GM12878 (cell line): Measurements from ENCODE around the gene MSS51. TPM values are rescaled to one million over a fixed set of nuclear protein-coding genes. Genes with fewer than 3 reads are reported as not detected.

Experiments
- ASH2L ChIP-seq: fragments of 300-600, 200-600 bp; sonication (generic); IDR thresholded peaks from 2 replicates; pipeline ENCODE4 v1.6.1; 2017; ENCODE audit warnings: low read depth, mild to moderate bottlenecking, borderline replicate concordance
- CREB1 ChIP-seq: IDR thresholded peaks from 2 replicates; pipeline ENCODE4 v1.6.1; 2012; ENCODE audit warnings: low read depth, mild to moderate bottlenecking, inconsistent platforms
- FOXM1 ChIP-seq: IDR thresholded peaks from 2 replicates; pipeline ENCODE4 v1.6.1; 2012; ENCODE audit warnings: low read depth, mild to moderate bottlenecking, inconsistent platforms, low read length, moderate library complexity
- JUNB ChIP-seq: IDR thresholded peaks from 2 replicates; pipeline ENCODE4 v1.6.1; 2016; ENCODE audit warnings: antibody characterized with exemption, mild to moderate bottlenecking
- LARP7 ChIP-seq: fragments of 450-650 bp; IDR thresholded peaks from 2 replicates; pipeline ENCODE4 v1.6.1; 2017; ENCODE audit warnings: mild to moderate bottlenecking
- NBN ChIP-seq: fragments of 450-650 bp; IDR thresholded peaks from 2 replicates; pipeline ENCODE4 v1.6.1; 2016
- POLR2A ChIP-seq: IDR thresholded peaks from 2 replicates; pipeline ENCODE4 v1.6.1; 2011; ENCODE audit warnings: low read depth, mild to moderate bottlenecking, low read length
- RUNX3 ChIP-seq: IDR thresholded peaks from 2 replicates; pipeline ENCODE4 v1.6.1; 2012; ENCODE audit warnings: low read length, inconsistent platforms
- SP1 ChIP-seq: IDR thresholded peaks from one replicate; pipeline ENCODE4 v1.6.1; 2011; ENCODE audit warnings: low read depth, low read length
- SRF ChIP-seq, 2 experiments: IDR thresholded peaks; 2 replicates each; pipeline ENCODE4 v1.6.1; 2011; ENCODE audit warnings: low read depth in 2 of 2, low read length in 2 of 2, mild to moderate bottlenecking in 1 of 2, moderate library complexity in 1 of 2
- polyA plus RNA-seq, 11 experiments: library from polyadenylated mRNA; depleted of rRNA in 4 of 11; unstranded in 6 of 11; stranded (reverse) in 5 of 11; fragments of >200 nt; fragmentation: Nextera tagmentation in 4 of 11; fragmentation: Illumina TruSeq in 1 of 11; extraction: Ambion mirVana in 4 of 11; extraction: Trizol in 1 of 11; gene quantifications; 1 replicate in 1 of 11; 2 replicates in 10 of 11; pipeline versions ENCODE4 v1.2.1 to v1.2.3, GENCODE V29; 2011 to 2016; ENCODE audit warnings: inconsistent platforms in 2 of 11, missing spikeins in 2 of 11, low read depth in 1 of 11
- total RNA-seq, 4 experiments: library from RNA; depleted of rRNA in 3 of 4; stranded (reverse); fragments of >200 nt in 3 of 4; fragmentation: Illumina TruSeq in 1 of 4; extraction: Trizol in 1 of 4; gene quantifications; 2 replicates each; pipeline versions ENCODE4 v1.2.1 to v1.2.3, GENCODE V29; 2013 to 2021
- TF ChIP-seq, protein P1 (sequence below): IDR thresholded peaks from 2 replicates; pipeline ENCODE4 v1.6.1; 2012; ENCODE audit warnings: improper control_type of control experiment, low read depth, low read length; ENCODE audit not compliant: insufficient replicate concordance
- TF ChIP-seq, protein P2 (sequence below): fragments of 450-650 bp; IDR thresholded peaks from 2 replicates; pipeline ENCODE4 v1.6.1; 2016; ENCODE audit warnings: mild to moderate bottlenecking, moderate library complexity, borderline replicate concordance
- TF ChIP-seq, protein P3 (sequence below): fragments of 450-650 bp; IDR thresholded peaks from 2 replicates; pipeline ENCODE4 v1.6.1; 2016; ENCODE audit warnings: mild to moderate bottlenecking
- TF ChIP-seq, protein P4 (sequence below): IDR thresholded peaks from 2 replicates; pipeline ENCODE4 v1.6.1; 2012; ENCODE audit warnings: mild to moderate bottlenecking, low read depth, low read length

Gene MSS51
- total and polyA plus RNA-seq, 10 of the 15 experiments (the other 5 are each of a cell fraction or from before 2014, with no cell fraction given) = 0.06 to 2.1 (median 1.5) TPM

DNA sequence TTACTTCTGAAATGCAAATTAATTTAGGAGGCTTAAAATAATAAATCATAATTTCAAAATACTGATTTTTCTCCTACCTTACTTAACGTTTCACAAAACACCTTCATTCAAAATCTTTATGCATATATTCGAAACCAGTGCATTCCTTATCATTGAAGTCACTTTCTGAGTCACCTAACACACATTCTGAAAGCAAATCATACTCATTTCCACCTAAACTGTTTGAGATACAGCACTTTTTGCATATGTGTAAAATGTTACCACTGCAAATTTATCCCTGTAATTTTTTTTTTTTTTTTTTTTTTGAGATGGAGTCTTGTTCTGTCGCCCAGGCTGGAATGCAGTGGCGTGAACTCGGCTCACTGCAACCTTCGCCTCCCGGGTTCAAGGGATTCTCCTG, 46.8 kb upstream of the MSS51 start (continued):
- TF ChIP-seq, protein P1, sequence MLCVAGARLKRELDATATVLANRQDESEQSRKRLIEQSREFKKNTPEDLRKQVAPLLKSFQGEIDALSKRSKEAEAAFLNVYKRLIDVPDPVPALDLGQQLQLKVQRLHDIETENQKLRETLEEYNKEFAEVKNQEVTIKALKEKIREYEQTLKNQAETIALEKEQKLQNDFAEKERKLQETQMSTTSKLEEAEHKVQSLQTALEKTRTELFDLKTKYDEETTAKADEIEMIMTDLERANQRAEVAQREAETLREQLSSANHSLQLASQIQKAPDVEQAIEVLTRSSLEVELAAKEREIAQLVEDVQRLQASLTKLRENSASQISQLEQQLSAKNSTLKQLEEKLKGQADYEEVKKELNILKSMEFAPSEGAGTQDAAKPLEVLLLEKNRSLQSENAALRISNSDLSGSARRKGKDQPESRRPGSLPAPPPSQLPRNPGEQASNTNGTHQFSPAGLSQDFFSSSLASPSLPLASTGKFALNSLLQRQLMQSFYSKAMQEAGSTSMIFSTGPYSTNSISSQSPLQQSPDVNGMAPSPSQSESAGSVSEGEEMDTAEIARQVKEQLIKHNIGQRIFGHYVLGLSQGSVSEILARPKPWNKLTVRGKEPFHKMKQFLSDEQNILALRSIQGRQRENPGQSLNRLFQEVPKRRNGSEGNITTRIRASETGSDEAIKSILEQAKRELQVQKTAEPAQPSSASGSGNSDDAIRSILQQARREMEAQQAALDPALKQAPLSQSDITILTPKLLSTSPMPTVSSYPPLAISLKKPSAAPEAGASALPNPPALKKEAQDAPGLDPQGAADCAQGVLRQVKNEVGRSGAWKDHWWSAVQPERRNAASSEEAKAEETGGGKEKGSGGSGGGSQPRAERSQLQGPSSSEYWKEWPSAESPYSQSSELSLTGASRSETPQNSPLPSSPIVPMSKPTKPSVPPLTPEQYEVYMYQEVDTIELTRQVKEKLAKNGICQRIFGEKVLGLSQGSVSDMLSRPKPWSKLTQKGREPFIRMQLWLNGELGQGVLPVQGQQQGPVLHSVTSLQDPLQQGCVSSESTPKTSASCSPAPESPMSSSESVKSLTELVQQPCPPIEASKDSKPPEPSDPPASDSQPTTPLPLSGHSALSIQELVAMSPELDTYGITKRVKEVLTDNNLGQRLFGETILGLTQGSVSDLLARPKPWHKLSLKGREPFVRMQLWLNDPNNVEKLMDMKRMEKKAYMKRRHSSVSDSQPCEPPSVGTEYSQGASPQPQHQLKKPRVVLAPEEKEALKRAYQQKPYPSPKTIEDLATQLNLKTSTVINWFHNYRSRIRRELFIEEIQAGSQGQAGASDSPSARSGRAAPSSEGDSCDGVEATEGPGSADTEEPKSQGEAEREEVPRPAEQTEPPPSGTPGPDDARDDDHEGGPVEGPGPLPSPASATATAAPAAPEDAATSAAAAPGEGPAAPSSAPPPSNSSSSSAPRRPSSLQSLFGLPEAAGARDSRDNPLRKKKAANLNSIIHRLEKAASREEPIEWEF = no peak
- TF ChIP-seq ASH2L = no peak
- TF ChIP-seq LARP7 = no peak
- peak; percentile 55; the same call in 1 of the 2 replicates for TF ChIP-seq RUNX3
- TF ChIP-seq, protein P2, sequence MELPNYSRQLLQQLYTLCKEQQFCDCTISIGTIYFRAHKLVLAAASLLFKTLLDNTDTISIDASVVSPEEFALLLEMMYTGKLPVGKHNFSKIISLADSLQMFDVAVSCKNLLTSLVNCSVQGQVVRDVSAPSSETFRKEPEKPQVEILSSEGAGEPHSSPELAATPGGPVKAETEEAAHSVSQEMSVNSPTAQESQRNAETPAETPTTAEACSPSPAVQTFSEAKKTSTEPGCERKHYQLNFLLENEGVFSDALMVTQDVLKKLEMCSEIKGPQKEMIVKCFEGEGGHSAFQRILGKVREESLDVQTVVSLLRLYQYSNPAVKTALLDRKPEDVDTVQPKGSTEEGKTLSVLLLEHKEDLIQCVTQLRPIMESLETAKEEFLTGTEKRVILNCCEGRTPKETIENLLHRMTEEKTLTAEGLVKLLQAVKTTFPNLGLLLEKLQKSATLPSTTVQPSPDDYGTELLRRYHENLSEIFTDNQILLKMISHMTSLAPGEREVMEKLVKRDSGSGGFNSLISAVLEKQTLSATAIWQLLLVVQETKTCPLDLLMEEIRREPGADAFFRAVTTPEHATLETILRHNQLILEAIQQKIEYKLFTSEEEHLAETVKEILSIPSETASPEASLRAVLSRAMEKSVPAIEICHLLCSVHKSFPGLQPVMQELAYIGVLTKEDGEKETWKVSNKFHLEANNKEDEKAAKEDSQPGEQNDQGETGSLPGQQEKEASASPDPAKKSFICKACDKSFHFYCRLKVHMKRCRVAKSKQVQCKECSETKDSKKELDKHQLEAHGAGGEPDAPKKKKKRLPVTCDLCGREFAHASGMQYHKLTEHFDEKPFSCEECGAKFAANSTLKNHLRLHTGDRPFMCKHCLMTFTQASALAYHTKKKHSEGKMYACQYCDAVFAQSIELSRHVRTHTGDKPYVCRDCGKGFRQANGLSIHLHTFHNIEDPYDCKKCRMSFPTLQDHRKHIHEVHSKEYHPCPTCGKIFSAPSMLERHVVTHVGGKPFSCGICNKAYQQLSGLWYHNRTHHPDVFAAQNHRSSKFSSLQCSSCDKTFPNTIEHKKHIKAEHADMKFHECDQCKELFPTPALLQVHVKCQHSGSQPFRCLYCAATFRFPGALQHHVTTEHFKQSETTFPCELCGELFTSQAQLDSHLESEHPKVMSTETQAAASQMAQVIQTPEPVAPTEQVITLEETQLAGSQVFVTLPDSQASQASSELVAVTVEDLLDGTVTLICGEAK = no peak
- 0 out of 4 replicates have a peak, but pooled peaks of 1 of the 2 experiments have one; percentile 27 for TF ChIP-seq SRF (IDR thresholded peaks at IDR 0.05; ENCODE audit: low read depth in 2 of 2, low read length in 2 of 2)
- no peak for TF ChIP-seq POLR2A
- no peak for TF ChIP-seq SP1
- no peak for TF ChIP-seq NBN
- TF ChIP-seq FOXM1 = peak; percentile 72; the same call in 1 of the 2 replicates
- no peak for TF ChIP-seq CREB1
- TF ChIP-seq, protein P3, sequence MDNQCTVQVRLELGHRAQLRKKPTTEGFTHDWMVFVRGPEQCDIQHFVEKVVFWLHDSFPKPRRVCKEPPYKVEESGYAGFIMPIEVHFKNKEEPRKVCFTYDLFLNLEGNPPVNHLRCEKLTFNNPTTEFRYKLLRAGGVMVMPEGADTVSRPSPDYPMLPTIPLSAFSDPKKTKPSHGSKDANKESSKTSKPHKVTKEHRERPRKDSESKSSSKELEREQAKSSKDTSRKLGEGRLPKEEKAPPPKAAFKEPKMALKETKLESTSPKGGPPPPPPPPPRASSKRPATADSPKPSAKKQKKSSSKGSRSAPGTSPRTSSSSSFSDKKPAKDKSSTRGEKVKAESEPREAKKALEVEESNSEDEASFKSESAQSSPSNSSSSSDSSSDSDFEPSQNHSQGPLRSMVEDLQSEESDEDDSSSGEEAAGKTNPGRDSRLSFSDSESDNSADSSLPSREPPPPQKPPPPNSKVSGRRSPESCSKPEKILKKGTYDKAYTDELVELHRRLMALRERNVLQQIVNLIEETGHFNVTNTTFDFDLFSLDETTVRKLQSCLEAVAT = no peak
- peak; percentile 99 for TF ChIP-seq JUNB
- TF ChIP-seq, protein P4, sequence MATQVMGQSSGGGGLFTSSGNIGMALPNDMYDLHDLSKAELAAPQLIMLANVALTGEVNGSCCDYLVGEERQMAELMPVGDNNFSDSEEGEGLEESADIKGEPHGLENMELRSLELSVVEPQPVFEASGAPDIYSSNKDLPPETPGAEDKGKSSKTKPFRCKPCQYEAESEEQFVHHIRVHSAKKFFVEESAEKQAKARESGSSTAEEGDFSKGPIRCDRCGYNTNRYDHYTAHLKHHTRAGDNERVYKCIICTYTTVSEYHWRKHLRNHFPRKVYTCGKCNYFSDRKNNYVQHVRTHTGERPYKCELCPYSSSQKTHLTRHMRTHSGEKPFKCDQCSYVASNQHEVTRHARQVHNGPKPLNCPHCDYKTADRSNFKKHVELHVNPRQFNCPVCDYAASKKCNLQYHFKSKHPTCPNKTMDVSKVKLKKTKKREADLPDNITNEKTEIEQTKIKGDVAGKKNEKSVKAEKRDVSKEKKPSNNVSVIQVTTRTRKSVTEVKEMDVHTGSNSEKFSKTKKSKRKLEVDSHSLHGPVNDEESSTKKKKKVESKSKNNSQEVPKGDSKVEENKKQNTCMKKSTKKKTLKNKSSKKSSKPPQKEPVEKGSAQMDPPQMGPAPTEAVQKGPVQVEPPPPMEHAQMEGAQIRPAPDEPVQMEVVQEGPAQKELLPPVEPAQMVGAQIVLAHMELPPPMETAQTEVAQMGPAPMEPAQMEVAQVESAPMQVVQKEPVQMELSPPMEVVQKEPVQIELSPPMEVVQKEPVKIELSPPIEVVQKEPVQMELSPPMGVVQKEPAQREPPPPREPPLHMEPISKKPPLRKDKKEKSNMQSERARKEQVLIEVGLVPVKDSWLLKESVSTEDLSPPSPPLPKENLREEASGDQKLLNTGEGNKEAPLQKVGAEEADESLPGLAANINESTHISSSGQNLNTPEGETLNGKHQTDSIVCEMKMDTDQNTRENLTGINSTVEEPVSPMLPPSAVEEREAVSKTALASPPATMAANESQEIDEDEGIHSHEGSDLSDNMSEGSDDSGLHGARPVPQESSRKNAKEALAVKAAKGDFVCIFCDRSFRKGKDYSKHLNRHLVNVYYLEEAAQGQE = no peak
